Esophagus muscularis mucosa (tissue), 4 donors: ENCODE results near the gene AK3. TPM values are rescaled to one million over a fixed set of nuclear protein-coding genes. Genes with fewer than 3 reads are reported as not detected.
"Not testable (repeated sequence)": the region's sequence is repeated elsewhere in the genome, so short reads cannot be mapped to it uniquely, and the experiment has no call there.

Experiments
- DNase-seq: peaks from one replicate; pipeline ENCODE4 v3.0.0-alpha.2; 2017; ENCODE audit errors: extremely low spot score
- H3K27ac ChIP-seq, 4 donors: fragments of 200-600 bp; sonication (generic); replicated peaks in 1 of 4; 1 replicate in 3 of 4; 2 replicates in 1 of 4; pipeline ENCODE4 v1.5.1; 2016 to 2019; ENCODE audit warnings: mild to moderate bottlenecking in 1 of 4
- H3K27me3 ChIP-seq, 4 donors: fragments of 200-600 bp; sonication (generic); one replicate each; pipeline versions ENCODE4 v1.5.1 to v1.6.0; 2016 to 2019
- H3K36me3 ChIP-seq, 4 donors: fragments of 200-600 bp; sonication (generic); one replicate each; pipeline ENCODE4 v1.5.1; 2016 to 2019
- H3K4me1 ChIP-seq, 4 donors: fragments of 200-600 bp; sonication (generic); one replicate each; pipeline ENCODE4 v1.5.1; 2016 to 2019
- H3K4me3 ChIP-seq, 4 donors: fragments of 200-600 bp; sonication (generic); 1 replicate in 2 of 4; 2 replicates in 2 of 4; pipeline ENCODE4 v1.5.1; 2016 to 2019; ENCODE audit warnings: mild to moderate bottlenecking in 4 of 4, moderate library complexity in 1 of 4
- H3K9me3 ChIP-seq, 4 donors: fragments of 200-600 bp; sonication (generic); 1 replicate in 3 of 4; 2 replicates in 1 of 4; pipeline ENCODE4 v1.5.1; 2016 to 2019
- EP300 ChIP-seq: sonication (generic); formaldehyde crosslinking; IDR thresholded peaks from one replicate; pipeline ENCODE4 v1.6.1; 2017; ENCODE audit warnings: antibody characterized with exemption
- POLR2A ChIP-seq: fragments of 450-650 bp; IDR thresholded peaks from one replicate; pipeline ENCODE4 v1.6.1; 2017; ENCODE audit warnings: antibody characterized with exemption, moderate library complexity, mild to moderate bottlenecking, low read depth
- POLR2AphosphoS5 ChIP-seq, 2 donors: sonication (generic); formaldehyde crosslinking; IDR thresholded peaks; one replicate each; pipeline ENCODE4 v1.6.1; 2017; ENCODE audit warnings: antibody characterized with exemption in 2 of 2
- WGBS: methylation state at CpG from one replicate; pipeline ENCODE4 v1.1.5; 2018; 5-methylcytosine and 5-hydroxymethylcytosine counted together
- intact Hi-C: fragments of 100-400 bp; cut with DNase I; formaldehyde crosslinking; loops from one replicate; pipeline ENCODE4 v1.15.1; 2023
- total RNA-seq, 4 donors: library from RNA; depleted of rRNA; stranded (reverse); fragments of >200 nt; gene quantifications; one replicate each; pipeline versions ENCODE4 v1.1.0 to v1.2.1, GENCODE V29; 2016
- TF ChIP-seq, protein P1 (sequence below), 3 experiments: fragments of 200-600 bp in 2 of 3; fragments of 450-650 bp in 1 of 3; sonication (generic) in 2 of 3; IDR thresholded peaks; one replicate each; pipeline ENCODE4 v1.5.1; 2017 to 2019; ENCODE audit warnings: antibody characterized with exemption in 3 of 3, mild to moderate bottlenecking in 2 of 3, moderate library complexity in 1 of 3

The AK3 gene
- total RNA-seq, 4 donors from 2014 or later, result 90.0 to 129 (median 118) TPM

DNA sequence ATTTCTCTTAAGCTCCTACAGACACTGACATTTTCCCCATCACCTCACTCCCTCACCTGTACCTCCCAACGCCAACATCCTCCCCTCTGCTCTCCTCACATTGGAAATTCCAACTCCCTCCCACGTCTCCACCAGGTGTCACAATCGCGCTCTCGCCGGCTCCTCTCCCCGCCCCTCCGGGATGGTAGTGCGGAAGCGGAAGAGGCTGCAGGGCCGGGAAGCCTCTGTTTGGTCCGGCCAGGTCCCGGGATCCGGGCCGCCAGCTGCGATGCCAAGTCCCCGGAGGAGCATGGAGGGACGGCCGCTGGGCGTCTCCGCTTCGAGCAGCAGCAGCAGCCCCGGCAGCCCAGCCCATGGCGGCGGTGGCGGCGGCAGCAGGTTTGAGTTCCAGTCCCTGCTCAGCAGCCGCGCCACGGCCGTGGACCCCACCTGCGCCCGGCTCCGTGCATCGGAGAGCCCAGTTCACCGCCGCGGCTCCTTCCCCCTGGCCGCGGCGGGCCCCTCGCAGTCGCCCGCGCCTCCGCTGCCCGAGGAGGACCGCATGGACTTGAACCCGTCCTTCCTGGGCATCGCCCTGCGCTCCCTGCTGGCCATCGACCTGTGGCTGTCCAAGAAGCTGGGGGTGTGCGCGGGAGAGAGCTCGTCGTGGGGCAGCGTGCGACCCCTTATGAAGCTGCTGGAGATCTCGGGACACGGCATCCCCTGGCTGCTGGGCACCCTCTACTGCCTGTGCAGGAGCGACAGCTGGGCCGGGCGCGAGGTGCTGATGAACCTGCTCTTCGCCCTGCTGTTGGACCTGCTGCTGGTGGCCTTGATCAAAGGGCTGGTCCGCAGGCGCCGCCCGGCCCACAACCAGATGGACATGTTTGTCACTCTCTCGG, 78.7 kb downstream of the AK3 start, which contains the start of gene PLPP6:
PLPP6 (plus strand) TSS at position 187 of the 881 bp plus-strand sequence; CDS start at position 269, 82 bp downstream.
- peak; percentile 94 for DNase-seq
- H3K27me3 ChIP-seq, result no peaks in the 10 kb centered on the region
- peaks cover 20 to 54% (median 50%) of the 10 kb centered on the region in 4 donors for H3K4me1 ChIP-seq
- no peaks in the 10 kb centered on the region for H3K9me3 ChIP-seq
- peak; percentile 86 to 90 for TF ChIP-seq POLR2AphosphoS5 (IDR thresholded peaks at IDR 0.05)
- peak; percentile 38 for TF ChIP-seq POLR2A
- TF ChIP-seq, protein P1, sequence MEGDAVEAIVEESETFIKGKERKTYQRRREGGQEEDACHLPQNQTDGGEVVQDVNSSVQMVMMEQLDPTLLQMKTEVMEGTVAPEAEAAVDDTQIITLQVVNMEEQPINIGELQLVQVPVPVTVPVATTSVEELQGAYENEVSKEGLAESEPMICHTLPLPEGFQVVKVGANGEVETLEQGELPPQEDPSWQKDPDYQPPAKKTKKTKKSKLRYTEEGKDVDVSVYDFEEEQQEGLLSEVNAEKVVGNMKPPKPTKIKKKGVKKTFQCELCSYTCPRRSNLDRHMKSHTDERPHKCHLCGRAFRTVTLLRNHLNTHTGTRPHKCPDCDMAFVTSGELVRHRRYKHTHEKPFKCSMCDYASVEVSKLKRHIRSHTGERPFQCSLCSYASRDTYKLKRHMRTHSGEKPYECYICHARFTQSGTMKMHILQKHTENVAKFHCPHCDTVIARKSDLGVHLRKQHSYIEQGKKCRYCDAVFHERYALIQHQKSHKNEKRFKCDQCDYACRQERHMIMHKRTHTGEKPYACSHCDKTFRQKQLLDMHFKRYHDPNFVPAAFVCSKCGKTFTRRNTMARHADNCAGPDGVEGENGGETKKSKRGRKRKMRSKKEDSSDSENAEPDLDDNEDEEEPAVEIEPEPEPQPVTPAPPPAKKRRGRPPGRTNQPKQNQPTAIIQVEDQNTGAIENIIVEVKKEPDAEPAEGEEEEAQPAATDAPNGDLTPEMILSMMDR (IDR thresholded peaks at IDR 0.05), result peak; percentile 65 to 74 (median 69)
- TF ChIP-seq EP300, result no peak
- H3K4me3 ChIP-seq, result peak within 1 kb of the TSS; percentile 69 to 97 (median 92)
- H3K27ac ChIP-seq, result peak within 1 kb of the TSS; percentile 80 to 91 (median 86)
- no peaks in the 10 kb centered on the region for H3K36me3 ChIP-seq
- 12% methylated on average over 21 of the region's 70 CpGs for WGBS
- intact Hi-C loops, result loop anchor here (2.0 to 10.0 kb wide), 2 partner anchors 78 to 322 kb away; partner anchors contain the start of genes AK3 and JAK2

DNA sequence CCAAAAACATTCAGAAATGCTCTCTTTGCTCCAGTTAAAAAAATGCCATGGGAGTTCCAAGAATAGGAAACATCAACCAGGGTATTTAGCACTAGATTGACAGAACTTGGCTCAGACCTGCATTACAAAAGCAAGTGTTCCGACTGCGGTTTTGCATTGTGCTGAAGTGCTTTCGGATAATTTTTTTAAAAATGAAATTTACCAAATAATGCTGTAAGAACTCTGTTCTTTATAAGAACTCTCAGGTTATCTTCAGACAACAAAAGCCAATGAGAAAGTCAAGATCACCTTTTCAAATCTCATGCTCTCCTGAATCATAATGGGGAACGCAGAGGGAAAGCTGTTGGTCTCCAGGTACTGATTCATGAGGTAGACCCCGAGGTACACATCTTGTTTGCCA, 79.4 kb downstream of the AK3 start:
- peak overlapping the region; percentile 69 to 97 (median 92) for H3K4me3 ChIP-seq
- no peaks in the 10 kb centered on the region for H3K27me3 ChIP-seq
- intact Hi-C loops, result loop anchor here (2.0 to 10.0 kb wide), 2 partner anchors 79 to 323 kb away; partner anchors contain the start of genes AK3 and JAK2
- TF ChIP-seq POLR2AphosphoS5 (IDR thresholded peaks at IDR 0.05) (no peak), EP300 (no peak), POLR2A (no peak)
- TF ChIP-seq, protein P1 (IDR thresholded peaks at IDR 0.05), result no peak
- DNase-seq, result no peak
- H3K9me3 ChIP-seq, result no peaks in the 10 kb centered on the region
- peak overlapping the region; percentile 80 to 91 (median 86) for H3K27ac ChIP-seq
- 24% methylated on average over 5 of the region's 5 CpGs for WGBS
- no peaks in the 10 kb centered on the region for H3K36me3 ChIP-seq
- peaks cover 20 to 50% (median 45%) of the 10 kb centered on the region in 4 donors for H3K4me1 ChIP-seq

DNA sequence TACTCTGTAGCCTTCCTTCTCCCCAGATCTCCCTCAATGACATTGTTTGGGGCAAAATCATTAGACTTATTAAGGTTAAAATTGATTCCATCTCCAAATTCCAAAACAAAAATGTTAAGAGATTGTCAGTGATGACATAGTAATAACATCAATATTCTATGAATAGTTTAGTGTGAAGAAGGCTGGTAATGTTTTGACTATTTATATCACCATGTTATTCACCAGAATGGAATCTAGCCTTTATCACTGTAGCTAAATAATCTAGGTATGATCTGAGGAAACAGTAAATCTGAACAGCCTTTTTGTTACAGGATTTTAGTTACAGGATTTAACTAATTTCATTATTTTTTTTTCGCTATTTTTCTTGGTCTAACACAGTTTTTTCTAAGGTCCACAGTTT, 79.8 kb downstream of the AK3 start:
- intact Hi-C loops, result loop anchor here (10.0 kb wide), 1 partner anchor 324 kb away; the partner anchor contains the start of gene JAK2
- no peak for DNase-seq
- 92% methylated on average over 1 of the region's 1 CpG for WGBS
- H3K36me3 ChIP-seq, result no peaks in the 10 kb centered on the region
- no peak overlapping the region for H3K27ac ChIP-seq
- TF ChIP-seq POLR2A (no peak), POLR2AphosphoS5 (IDR thresholded peaks at IDR 0.05) (no peak), EP300 (no peak)
- TF ChIP-seq, protein P1 (IDR thresholded peaks at IDR 0.05), result no peak
- no peaks in the 10 kb centered on the region for H3K9me3 ChIP-seq
- H3K27me3 ChIP-seq, result no peaks in the 10 kb centered on the region
- peaks cover 20 to 45% (median 41%) of the 10 kb centered on the region in 4 donors for H3K4me1 ChIP-seq
- no peak overlapping the region for H3K4me3 ChIP-seq

DNA sequence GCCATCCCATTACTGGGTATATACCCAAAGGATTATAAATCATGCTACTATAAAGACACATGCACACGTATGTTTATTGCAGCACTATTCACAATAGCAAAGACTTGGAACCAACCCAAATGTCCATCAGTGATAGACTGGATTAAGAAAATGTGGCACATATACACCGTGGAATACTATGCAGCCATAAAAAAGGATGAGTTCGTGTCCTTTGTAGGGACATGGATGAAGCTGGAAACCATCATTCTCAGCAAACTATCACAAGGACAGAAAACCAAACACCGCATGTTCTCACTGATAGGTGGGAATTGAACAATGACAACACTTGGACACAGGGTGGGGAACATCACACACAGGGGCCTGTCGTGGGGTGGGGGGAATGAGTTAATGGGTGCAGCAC, 80.3 kb downstream of the AK3 start:
- intact Hi-C loops, result loop anchor here (10.0 kb wide), 1 partner anchor 324 kb away; the partner anchor contains the start of gene JAK2
- H3K4me3 ChIP-seq, H3K9me3 ChIP-seq, H3K27me3 ChIP-seq, H3K27ac ChIP-seq, DNase-seq, H3K36me3 ChIP-seq: not testable (repeated sequence)
- 93% methylated on average over 5 of the region's 5 CpGs for WGBS
- peaks cover 20 to 41% (median 36%) of the 10 kb centered on the region in 4 donors for H3K4me1 ChIP-seq

Other genes starting within 250 kb of the AK3 start
- 1 to 10 TPM; 3.8 to 6.3 (median 6.2) TPM for gene PLPP6, start 78.9 kb downstream of the AK3 start, total RNA-seq
- gene SPATA6L, start 74.7 kb downstream of the AK3 start, total RNA-seq, result 1 to 10 TPM in 2 of 4 donors, under 1 TPM in 2; 0.23 to 1.7 (median 1.1) TPM
- 100 to 1,000 TPM in 1 of 4 donors, 10 to 100 TPM in 3; 78.3 to 115 (median 86.4) TPM for gene CDC37L1, start 61.6 kb downstream of the AK3 start, total RNA-seq
- gene RCL1, start 51.7 kb upstream of the AK3 start, total RNA-seq, result 10 to 100 TPM; 13.4 to 19.1 (median 14.9) TPM
- 10 to 100 TPM; 27.0 to 47.8 (median 35.1) TPM for gene JAK2, start 244.1 kb upstream of the AK3 start, total RNA-seq